ENCODE results near the gene TALDO1.

Gene TALDO1

DNA sequence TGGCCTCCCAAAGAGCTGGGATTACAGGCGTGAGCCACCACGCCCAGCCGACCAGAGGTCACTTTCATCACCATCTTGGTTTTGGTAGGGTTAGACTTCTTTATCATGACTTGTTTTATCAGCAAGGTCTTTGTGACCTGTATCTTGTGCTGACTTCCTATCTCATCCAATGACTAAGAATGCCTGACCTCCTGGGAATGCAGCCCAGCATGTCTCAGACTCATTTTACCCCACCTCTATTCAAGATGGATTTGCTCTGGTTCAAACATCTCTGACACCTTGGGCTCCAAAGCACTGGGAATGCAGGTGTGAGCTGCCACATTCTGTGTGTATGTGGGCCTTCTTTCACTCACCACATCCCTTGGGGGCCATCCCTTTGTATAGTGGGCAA, 5.1 kb upstream of the TALDO1 start:
- no peak for DNase-seq (ENCODE audit: insufficient read length, low spot score)
- FAIRE-seq: no peak
- no peak for TF ChIP-seq POLR2A (IDR thresholded peaks at IDR 0.05; ENCODE audit: low read depth, low read length)

DNA sequence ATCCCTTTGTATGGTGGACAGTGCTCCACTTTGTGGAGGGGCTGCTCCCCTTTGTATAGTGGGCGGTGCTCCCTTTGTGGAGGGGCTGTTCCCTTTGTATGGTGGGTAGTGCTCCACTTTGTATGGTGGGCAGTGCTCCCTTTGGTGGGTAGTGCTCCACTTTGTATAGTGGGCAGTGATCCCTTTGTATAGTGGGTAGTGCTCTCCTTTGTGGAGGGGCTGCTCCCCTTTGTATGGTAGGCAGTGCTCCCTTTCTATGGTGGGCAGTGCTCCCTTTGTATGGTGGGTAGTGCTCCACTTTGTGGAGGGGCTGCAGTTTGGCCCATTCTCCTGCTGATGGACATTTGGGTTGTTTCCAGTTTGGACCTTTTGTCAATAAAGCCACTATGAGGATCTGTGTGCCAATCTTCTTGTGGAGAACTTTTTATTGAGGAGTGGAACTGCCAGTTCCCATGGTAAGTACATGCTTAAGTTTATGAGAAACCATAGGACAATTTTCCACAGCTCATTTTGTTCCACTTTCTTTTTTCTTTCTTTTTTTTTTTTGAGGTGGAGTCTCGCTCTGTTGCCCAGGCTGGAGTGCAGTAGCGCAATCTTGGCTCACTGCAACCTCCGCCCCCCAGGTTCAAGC, 4.6 kb upstream of the TALDO1 start:
- no peak for TF ChIP-seq POLR2A (IDR thresholded peaks at IDR 0.05; ENCODE audit: low read depth, low read length)
- FAIRE-seq (no peak), DNase-seq (ENCODE audit: insufficient read length, low spot score) (no peak)

DNA sequence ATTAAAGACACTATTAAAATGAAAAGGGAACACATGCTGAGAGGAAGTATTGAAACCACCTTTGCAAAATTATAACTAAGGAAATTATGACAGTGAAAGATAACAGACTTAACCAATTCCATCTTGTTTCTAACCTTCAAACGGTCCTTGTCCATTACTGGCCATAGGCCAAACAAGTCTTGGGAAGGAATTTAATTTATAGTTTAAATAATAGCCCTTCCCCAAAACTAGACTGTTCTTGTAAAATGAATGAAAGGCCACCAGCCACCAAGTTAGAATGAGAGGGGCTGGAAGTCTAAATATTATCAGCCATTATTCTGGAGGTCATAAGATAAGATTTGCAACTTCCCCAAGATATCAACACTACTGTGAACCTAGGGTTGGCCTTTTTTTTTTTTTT, 1.8 kb upstream of the TALDO1 start:
- no peak for TF ChIP-seq POLR2A (IDR thresholded peaks at IDR 0.05; ENCODE audit: low read depth, low read length)
- no peak for DNase-seq (ENCODE audit: insufficient read length, low spot score)
- FAIRE-seq: no peak

DNA sequence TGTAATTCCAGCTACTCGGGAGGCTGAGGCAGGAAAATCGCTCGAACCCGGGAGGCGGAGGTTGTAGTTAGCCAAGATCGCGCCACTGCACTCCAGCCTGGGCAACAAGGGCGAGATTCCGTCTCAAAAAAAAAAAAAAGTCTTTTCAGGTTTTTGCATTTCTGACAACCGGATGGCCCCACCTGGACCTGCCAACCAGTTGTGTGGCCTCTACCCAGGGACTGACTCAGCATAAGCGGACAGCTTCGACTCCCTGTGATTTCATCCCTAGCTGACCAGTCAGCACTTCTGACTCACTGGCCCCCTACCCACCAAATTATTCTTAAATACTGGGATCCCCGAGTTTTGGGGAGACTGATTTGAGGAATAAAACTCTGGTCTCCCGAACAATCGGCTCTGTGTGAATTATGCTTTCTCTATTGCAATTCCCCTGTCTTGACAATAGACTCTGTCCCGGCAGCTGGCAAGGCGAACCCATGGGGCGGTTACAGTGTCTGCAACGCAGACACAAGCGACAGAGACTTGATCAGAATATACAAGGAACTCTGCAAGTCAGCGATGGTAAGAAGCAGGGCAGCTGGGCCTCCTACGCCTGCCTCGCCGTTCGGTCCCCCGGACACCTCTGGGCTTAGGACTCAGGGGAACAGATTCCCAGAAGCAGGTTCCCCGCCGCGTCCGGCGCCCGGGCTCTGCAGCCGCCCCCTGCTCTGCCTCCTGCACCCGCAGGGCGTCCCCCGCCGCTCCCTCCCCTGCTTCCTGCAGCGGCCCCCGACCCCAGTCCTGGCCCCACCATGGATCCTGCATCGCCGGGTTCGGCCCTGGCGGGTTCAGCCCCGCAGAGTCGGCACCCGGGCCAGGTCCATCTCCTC, 741 bp upstream of the TALDO1 start:
- FAIRE-seq (no peak), DNase-seq (ENCODE audit: insufficient read length, low spot score) (peak; percentile 23)
- TF ChIP-seq POLR2A (IDR thresholded peaks at IDR 0.05; ENCODE audit: low read depth, low read length): no peak

DNA sequence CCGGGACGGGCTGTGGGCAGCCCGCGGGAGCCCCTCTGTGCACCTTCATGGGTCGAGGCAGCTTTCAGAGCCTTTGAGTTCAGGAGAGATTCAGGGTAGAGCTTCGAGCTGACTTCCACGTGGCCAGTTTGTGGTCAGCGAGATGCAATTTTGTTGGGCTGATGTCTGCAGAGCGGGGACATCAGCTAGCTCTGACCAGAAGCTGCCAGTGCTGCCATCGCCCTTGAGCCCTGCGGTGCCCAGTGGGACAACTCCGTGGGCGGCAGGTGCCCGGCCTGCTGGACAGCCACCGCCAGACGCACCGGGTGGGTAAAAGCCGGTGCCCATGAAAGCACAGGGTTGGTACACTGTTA, 719 bp downstream of the TALDO1 start:
- DNase-seq (ENCODE audit: insufficient read length, low spot score) (peak; percentile 13), FAIRE-seq (no peak)
- no peak for TF ChIP-seq POLR2A (IDR thresholded peaks at IDR 0.05; ENCODE audit: low read depth, low read length)

DNA sequence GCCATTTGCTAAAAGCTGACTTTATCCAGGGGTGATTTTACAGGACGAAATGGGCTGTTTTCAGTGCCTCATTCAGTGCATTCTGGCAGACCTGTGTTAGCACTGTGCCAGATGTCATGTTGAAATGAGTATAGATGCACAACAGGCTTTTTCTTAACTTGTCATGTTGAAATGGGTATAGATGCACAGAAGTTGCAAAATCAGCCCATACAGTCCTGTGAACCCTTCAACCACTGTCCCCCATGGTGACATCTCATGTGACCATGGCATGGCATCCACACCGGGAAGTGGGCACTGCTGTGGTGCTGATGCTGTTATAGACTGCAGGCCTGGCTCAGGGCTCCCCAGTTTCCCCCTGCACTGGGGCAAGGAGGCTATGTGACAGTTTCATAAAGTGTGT, 2.5 kb downstream of the TALDO1 start:
- FAIRE-seq (no peak), DNase-seq (ENCODE audit: insufficient read length, low spot score) (no peak)
- no peak for TF ChIP-seq POLR2A (IDR thresholded peaks at IDR 0.05; ENCODE audit: low read depth, low read length)

DNA sequence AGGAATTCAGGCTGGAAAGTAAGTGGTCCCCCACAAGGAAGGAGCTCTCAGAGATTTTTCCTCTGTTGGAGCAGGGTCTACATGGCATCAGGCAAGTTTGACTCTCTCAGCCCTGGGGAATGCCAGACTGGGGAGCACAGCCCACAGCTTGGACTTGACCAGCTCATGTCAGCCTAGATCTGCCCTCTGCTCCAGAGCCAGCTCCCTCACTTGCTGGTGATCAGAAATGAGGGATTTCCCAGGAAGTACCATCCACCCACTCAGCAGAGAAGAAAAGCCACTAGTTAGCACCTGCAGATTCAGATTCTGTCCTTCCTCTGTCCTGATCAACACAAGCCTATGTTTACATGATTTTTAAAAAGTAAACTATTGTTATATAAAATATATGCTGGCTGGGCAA, 13.0 kb downstream of the TALDO1 start:
- FAIRE-seq (no peak), DNase-seq (ENCODE audit: insufficient read length, low spot score) (no peak)
- TF ChIP-seq POLR2A (IDR thresholded peaks at IDR 0.05; ENCODE audit: low read depth, low read length): no peak

DNA sequence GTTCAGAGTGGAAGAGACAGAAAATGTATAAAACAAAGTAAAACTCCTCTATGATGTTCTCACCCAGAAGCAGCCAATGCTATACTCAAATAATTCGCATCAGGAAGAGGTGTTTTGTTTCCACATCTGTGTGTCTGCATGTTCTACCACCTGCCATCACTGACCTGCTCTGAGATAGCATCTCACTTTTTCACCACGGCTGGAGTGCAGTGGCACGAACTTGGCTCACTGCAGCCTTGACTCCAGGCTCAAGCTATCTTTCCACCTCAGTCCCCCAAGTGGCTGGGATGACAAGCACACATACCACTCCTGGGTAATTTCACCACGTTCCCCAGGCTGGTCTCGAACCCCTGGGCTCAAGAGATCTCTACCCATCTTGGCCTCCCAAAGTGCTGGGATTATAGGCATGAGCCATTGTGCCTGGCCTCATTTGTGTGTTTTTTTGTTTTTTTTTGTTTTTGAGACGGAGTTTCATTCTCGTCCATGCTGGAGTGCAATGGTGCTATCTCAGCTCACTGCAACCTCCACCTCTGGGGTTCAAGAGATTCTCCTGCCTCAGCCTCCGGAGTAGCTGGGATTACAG, 14.4 kb downstream of the TALDO1 start:
- no peak for FAIRE-seq
- DNase-seq (ENCODE audit: insufficient read length, low spot score): no peak
- TF ChIP-seq POLR2A (IDR thresholded peaks at IDR 0.05; ENCODE audit: low read depth, low read length): no peak

DNA sequence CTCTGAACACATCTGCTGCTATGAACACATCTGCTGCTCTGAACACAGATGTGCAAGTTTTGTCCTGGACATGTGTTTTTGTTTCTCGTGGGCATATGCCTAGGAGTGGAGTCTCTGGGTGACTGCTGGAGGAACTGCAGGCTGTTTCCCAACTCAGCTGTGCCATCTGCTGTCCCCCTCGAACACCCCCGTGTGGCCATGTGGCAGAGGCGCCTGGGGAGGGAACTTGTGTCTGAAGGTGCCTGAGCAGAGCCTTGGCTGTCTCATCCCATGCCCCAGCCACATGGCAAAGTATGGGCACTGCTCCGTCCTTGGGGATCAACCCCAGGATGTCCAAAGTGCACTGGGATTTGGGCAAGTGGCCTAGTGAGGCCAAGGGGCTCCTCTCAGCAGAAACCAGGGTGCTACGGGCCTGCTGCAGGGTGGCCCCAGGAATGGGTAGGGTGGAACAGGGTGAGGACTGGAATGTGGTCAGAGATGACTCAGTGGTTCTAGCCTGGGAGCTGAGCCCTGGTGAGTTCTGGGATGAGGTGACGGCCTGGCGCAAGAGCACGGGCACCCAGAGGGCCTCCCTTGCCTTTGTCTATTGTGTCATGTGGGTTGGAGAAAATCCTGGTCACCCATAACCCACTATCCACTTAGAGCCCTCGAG, 15.3 kb downstream of the TALDO1 start:
- peak; percentile 21; the same call in 1 of the 2 replicates for TF ChIP-seq POLR2A (IDR thresholded peaks at IDR 0.05; ENCODE audit: low read depth, low read length)
- peak; percentile 60 for FAIRE-seq
- peak; percentile 98 for DNase-seq (ENCODE audit: insufficient read length, low spot score)

DNA sequence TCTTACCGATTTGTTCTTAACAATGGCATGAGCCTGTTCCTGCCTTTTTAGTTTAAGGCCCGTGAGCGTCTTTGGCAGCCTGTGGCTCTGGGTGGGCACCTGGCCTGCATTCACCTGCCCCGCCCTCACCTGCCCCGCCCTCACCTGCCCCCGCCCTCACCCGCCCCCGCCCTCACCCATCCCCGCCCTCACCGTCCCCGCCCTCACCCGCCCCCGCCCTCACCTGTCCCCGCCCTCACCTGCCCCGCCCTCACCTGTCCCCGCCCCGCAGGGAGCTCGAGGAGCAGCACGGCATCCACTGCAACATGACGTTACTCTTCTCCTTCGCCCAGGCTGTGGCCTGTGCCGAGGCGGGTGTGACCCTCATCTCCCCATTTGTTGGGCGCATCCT, 15.8 kb downstream of the TALDO1 start:
- TF ChIP-seq POLR2A (IDR thresholded peaks at IDR 0.05; ENCODE audit: low read depth, low read length): no peak
- DNase-seq (ENCODE audit: insufficient read length, low spot score) (no peak), FAIRE-seq (no peak)

DNA sequence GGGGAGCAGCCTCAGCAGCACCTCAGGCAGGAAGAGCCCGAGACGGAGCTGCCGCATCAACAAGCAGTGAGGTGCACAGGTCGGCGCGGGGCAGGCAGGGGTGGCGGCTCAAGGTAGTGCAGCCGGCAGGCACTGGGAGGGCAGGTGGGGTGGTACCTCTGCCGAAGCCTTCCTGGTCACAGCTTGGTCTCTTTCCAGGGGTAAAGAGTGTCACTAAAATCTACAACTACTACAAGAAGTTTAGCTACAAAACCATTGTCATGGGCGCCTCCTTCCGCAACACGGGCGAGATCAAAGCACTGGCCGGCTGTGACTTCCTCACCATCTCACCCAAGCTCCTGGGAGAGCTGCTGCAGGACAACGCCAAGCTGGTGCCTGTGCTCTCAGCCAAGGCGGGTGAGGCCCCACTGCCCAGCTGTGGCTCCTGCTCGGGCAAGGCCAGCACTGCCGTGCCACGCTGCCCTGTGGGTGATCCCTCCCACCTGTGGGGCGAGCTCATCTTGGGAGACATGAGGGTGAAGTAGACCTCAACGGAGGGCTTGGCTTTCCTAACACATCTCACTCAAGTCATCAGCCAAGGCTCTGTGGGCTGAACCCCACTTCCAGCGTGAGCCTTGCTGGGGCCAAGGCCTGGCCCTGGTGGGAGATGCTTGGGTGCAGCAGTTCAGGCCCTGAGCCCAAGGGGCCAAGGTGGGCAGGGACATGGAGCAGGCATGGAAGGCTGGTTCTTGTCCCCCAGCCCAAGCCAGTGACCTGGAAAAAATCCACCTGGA, 16.5 kb downstream of the TALDO1 start:
- TF ChIP-seq POLR2A (IDR thresholded peaks at IDR 0.05; ENCODE audit: low read depth, low read length): no peak
- DNase-seq (ENCODE audit: insufficient read length, low spot score) (no peak), FAIRE-seq (no peak)

DNA sequence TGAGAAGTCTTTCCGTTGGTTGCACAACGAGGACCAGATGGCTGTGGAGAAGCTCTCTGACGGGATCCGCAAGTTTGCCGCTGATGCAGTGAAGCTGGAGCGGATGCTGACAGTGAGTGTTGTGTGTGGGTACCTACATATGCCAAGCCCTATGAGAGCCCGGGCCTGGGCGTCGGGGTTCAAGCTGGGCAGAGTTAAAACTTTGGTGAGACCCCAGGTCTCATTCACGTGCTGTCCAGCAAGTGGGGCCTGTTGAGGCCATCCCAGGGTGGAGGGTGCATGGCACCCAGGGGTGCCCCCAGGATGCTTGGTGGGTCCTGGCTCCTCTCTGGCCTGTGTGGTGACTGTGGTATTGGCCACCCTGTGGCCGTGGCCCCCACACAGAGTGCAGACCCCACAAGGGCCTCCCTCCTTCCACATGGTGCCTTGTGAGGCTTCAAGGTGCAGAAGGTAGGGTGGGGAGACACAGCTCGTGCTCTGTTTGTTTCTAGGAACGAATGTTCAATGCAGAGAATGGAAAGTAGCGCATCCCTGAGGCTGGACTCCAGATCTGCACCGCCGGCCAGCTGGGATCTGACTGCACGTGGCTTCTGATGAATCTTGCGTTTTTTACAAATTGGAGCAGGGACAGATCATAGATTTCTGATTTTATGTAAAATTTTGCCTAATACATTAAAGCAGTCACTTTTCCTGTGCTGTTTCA, 17.2 kb downstream of the TALDO1 start:
- no peak for TF ChIP-seq POLR2A (IDR thresholded peaks at IDR 0.05; ENCODE audit: low read depth, low read length)
- DNase-seq (ENCODE audit: insufficient read length, low spot score) (no peak), FAIRE-seq (no peak)
